ENCODE data around the gene ZAR1.
"Not testable (repeated sequence)": the region's sequence is repeated elsewhere in the genome, so short reads cannot be mapped to it uniquely, and the experiment has no call there.

Gene ZAR1, protein sequence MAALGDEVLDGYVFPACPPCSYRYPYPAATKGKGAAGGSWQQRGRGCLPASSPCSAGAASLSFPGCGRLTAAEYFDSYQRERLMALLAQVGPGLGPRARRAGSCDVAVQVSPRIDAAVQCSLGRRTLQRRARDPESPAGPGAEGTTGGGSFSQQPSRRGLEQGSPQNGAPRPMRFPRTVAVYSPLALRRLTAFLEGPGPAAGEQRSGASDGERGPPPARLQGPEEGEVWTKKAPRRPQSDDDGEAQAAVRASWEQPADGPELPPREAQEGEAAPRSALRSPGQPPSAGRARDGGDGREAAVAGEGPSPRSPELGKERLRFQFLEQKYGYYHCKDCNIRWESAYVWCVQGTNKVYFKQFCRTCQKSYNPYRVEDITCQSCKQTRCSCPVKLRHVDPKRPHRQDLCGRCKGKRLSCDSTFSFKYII

DNA sequence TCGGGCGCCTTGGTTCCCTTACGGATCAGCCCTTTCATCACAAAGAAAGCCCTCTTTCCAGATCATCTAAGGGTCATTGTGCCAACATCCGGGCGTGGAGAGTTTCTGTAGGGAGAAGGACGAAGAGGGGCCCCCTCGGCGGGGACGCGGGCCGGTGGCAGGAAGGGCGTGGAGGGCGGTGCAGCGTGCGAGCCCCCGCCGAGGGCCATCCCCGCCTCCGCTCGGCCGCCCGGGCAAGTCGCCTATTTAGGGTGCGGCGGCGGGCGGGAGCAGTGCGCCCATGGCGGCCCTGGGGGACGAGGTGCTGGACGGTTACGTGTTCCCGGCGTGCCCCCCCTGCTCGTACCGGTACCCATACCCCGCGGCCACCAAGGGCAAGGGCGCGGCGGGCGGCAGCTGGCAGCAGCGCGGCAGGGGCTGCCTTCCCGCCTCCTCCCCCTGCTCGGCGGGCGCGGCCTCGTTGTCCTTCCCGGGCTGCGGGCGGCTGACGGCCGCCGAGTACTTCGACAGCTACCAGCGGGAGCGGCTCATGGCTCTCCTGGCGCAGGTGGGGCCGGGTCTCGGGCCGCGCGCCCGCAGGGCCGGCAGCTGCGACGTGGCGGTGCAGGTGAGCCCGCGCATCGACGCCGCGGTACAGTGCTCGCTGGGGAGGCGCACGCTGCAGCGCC lies at the start of gene ZAR1:
TSS of gene ZAR1 (plus strand) at position 241 of the 668 bp plus-strand sequence. CDS start at position 281, 40 bp downstream.
- DNase-seq = no peak

DNA sequence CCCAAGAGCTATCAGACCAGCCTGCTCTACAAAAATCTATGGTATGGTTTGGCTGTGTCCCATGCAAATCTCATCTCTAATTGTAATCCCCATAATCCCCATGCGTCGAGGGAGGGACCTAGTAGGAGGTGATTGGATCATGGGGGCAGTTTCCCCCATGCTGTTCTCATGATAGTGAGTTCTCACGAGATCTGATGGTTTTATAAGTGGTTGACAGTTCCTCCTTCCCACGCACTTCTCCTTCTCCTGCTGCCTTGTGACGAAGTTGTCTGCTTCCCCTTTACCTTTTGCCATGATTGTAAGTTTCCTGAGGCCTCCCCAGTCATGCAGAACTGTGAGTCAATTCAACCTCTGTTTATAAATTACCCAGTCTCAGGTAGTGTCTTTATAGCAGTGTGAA lies 49.1 kb upstream of the ZAR1 start:
- DNase-seq = peak; percentile 49

DNA sequence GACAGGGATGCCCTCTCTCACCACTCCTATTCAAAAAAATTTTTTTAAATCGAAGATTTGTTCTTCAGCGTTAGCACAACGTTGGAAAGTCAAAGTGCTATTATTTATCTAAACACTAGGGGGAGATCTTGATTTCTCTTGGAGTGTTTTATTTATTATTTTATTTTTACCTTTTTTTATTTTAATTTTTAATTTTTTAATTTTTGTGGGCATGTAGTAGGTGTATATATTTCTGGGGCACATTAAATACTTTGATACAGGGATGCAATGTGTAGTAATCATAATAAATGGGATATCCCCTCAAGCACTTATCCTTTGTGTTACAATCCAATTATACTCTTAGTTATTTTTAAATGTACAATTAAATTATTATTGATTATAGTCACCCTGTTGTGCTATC lies 44.3 kb upstream of the ZAR1 start:
- peak; percentile 18 for DNase-seq

DNA sequence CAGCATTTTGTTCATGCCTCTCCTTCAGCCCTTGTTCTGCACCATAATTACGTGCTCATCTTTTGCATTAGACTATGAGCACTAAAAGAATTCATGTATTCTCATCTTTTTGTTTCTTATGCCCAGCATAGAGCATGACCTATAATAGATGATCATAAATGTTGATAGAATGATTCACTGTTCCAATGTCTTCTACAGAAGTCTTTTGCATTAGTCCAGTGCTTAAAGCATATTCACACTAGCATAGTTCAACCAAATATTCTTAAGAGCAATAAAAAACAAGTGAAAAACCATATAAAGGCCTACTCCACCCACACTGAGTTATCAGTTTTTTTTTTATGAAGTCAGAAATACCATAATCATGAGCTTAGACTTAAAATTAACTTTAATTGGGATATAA lies 43.4 kb upstream of the ZAR1 start:
- DNase-seq = no peak

DNA sequence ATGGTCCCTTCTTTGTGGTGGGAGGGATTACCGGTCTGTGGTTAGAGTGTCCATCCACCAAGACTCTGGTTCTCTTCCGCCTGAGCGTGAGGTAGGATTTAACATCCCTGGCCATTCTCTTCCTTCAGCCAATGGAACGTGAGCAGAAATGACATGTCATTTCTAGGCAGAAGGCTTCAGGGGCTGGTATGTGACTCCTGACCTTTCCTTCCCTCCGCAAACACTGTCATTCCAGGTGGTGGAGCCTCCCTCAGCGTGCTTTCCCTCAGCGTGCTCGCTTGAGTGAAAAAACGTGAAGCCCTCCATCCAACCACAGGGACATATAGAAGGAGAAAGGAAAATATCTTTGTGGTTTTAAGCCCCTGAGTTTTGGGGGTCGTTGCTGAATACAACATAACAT lies 40.9 kb upstream of the ZAR1 start:
- DNase-seq = no peak

DNA sequence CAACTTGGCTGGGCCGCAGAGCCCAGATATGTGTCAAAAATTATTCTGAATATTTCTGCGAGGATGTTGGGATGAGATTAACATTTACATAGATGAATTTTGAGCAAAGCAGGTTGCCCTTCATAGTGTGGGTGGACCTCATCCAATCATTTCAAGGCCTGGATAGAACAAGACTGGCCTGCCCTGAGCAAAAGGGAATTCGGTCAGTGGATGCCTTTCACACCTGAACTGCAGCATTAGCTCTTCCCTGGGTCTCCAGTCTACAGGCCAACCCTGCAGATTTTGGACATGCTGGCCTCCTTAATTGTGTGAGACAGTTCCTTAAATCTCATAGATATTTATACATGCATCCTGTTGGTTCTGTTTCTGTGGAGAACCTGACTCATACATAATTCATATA lies 39.3 kb upstream of the ZAR1 start:
- DNase-seq = no peak

DNA sequence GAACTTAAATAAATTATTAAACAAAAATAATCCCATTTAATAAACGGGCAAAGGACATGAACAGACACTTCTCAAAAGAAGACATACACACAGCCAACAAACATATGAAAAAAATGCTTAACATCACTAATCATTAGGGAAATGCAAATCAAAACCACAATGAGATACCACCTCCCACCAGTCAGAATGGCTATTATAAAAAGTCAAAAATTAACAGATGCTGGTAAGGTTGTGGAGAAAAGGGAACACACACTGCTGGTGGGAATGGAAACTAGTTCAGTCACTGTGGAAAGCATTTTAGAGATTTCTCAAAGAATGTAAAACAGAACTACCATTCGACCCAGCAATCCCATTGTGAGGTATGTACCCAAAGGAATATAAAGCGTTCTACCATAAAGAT lies 38.4 kb upstream of the ZAR1 start:
- not testable (repeated sequence) for DNase-seq

DNA sequence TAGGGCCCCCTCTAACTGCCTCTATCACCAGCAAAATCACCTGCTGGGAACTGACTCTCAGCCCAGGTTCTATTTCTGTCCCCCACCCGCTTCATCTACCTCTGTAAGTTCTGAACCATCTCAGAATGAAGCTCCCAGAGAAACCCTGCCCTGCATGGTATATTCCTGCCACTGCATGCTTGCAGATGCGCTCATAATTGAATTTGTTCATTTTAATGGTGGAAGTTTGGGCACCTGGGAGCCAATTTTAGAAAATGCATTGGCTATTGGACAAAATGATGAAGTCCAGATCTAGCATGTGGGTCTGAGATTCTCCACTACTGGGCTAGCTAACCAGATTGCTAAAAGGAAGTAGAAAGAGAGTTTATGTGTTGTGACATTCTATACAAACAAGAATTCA lies 35.5 kb upstream of the ZAR1 start:
- no peak for DNase-seq

DNA sequence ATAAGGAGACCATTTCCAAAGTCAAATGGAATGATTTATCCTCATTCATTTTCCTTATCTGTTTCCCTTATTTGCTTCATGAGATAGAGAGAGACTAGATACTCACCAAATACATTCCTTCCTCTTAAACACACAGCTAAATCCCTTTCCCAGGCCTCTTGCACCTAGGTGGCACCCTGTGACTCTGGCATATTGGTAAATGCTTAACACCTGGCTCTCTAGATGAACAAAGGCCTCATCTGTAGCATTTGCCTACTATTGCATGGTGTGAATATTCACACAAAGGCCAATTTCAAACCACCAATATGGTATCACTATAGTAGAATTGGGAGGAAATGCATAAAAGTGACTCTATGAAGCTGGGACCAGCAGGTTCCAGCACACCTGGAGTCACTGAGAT lies 29.1 kb upstream of the ZAR1 start:
- DNase-seq = no peak

DNA sequence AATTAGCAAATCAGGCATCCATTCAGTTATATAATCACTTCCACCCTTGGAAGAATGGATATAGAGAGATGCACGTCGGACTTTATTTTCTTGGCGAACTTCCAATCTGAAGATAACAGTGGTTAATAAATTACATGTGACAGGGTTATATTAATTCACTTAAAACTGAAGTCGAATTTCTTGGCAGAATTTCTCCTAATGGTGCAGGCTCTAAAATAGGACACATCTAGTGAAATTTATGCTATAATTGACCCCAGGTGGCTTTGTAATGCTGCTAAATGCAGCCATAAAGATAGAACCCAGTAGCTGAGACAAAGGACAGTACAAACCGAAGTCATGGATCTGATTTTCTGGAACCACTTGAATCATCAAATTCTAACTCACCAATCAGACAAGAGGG lies 27.7 kb upstream of the ZAR1 start:
- DNase-seq = no peak

DNA sequence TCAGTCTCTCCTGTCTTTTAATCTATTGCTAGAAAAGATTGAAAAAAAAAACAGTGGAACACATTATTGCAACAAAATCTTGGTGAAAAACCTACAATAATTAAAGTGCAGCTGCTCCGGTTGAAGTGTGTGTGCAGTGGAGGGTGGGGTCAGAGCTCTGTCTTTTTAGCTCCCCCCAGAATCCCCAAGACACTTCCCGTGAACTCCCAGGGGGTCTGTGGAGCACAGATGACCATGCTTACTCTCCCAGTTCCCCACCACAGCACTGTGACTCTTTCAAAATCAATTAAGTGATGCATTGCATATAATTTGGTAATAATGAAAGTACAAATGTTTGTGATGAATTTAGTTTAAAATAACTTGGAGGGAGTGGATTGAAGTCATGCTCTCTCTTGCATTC lies 22.6 kb upstream of the ZAR1 start:
- DNase-seq = peak; percentile 48

DNA sequence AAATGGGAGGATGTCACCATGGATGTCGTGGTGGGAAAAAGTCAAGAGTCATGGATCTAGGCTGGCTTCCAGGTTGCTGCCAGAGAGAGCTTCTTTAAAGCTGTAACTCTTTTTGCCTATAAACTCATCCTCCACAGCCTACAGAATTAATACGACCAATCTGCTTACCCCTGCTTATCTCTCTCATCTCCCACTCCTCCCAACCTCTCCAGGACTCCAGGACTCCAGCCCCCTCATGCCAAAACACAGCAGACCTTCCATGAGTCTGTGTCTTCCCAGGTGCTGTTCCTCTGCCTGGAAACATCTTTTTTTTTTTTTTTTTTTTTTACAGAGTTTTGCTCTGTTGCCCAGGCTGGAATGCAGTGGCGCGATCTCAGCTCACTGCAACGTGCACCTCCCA lies 22.2 kb upstream of the ZAR1 start:
- DNase-seq = peak; percentile 82

DNA sequence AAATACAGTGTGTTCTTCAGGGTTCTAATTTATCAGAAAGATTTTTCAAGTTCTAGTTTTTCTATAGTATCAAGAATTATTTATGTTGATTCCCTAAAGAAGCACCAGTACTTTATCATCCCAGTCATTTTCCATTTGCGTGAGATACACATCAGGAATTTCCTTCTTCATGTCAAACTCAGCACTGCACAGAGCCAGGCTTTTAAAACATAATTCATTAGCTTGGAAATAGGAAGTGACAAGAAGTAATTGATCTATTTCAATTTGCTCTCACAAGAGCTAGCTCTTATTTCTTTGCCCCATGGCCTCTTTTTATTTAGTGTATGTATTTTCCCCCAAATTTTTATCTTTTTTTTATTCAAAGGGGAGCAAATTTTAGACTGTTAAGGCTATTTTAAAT lies 19.9 kb upstream of the ZAR1 start:
- no peak for DNase-seq

DNA sequence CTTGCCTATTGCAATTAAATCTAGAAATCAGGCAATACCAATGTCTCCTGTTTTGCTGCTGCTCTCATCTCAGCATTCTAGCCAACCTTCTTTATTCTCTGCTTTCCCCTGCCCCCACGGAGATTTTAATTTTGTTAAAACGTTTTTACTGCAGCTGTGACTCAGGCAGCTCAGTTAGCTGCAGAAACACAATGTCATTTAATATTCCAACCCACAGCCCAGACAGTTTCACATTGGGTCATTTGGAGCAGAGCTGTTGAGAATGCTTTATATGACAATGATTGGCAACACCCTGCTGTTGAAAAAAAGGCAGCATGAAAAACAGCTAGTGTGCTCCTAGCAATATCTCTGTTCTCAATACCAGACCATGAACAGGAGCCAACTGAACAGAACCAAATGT lies 19.5 kb upstream of the ZAR1 start:
- peak; percentile 38 for DNase-seq

DNA sequence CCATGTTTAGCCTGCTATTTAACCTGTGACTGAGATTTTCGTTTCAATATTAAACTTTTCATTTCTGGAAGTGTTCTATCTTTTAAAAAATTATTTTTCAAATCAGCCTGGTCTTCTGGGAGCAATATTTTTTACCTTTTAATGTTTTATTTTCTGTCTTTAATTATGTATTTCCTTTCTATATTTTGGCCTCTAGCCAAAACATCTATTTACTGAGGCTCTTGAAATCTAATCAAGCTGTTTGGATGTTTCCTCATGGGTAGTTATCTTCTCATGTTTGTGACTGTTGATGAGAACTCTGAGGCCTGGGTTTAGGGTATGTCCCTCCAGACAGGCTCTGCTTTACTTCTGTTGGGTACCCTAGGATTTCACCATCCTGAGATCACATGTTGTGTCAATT lies 17.3 kb upstream of the ZAR1 start:
- DNase-seq = no peak

DNA sequence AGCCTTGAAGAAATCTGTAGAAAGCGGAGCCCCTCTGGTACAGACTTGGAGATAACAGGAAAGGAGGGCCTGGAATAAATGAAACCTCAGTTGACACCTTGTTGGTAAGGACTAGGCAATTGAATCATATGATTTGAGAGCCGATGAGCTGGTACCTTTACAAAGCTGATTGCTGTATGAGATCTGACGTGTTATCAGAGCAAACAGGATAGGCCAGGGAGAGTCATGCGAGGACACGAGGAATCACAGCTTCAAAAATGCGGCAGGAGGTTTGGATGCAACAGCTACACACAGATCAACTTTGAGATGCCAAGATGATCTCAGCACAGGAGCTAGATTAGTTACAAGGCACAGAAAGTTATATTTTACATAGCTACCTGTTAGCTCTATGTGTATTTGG lies 14.3 kb upstream of the ZAR1 start:
- DNase-seq = peak; percentile 10

DNA sequence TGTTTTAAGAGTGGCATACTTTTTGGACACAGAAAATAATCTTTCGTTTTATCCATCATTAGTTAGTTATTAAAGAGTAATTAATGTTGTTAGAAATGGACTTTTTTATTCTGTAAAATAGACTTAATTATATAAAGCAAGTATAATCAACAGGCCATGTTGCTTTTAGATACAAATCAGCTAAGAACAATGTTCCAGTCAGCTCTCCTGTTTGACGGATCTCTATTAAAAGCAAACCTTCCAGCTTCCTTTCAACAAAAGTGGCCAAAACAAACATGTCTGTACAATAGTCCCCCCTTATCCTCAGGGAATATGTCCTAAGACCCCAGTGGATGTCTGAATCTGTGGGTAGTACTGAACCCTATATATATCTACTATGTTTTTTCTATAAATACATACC lies 11.8 kb upstream of the ZAR1 start:
- DNase-seq = no peak

DNA sequence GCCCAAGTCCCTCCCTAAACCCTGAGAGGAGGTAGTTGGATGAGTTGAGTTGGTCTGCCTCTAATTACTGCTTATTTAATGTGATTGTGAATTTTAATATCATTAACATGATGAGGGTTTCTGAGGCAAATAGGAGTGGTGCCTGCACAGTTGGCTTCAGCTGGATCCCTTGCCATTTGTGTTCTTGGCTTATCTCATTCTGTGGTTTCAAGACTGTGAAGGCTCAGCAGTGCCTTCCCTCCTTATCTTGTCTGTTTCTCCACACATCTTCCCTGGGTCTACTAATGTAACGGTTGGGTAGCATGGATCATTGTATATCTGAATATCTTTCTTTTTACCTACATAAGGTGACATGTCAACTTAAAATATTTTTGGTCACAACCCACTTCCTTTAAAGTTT lies 8.5 kb upstream of the ZAR1 start:
- no peak for DNase-seq

DNA sequence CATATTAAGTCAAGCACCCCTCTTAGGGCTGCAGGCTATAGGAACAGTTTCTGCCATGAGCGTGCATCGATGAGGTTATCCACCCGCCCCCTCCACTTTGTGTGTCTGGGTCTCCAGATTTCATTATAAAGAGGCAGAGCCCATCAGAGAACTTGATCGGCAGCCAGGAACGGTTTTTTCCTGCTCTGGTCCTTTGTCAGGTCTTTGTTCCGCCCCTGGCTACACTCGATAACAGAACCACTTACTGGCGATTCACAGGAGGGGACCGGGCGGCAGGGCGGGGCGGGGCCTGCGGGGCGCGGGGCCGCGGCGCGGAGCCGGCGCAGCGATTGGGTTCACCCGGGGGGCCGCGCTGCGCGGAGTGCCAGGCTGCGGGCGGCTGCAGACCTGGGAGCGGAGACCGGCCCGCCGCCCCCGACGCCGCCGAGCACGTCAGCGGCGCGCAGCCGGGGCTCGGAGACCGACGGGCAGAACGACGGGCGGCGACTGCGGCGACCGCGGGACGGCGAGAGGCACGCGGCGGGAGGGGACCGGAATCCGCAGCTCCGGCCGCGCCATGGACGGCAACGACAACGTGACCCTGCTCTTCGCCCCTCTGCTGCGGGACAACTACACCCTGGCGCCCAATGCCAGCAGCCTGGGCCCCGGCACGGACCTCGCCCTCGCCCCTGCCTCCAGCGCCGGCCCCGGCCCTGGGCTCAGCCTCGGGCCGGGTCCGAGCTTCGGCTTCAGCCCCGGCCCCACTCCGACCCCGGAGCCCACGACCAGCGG lies 6.9 kb upstream of the ZAR1 start, which contains the start of gene SLC10A4:
TSS of gene SLC10A4 (plus strand) at position 338 of the 771 bp plus-strand sequence. CDS start at position 557, 219 bp downstream.
- peak; percentile 47 for DNase-seq

DNA sequence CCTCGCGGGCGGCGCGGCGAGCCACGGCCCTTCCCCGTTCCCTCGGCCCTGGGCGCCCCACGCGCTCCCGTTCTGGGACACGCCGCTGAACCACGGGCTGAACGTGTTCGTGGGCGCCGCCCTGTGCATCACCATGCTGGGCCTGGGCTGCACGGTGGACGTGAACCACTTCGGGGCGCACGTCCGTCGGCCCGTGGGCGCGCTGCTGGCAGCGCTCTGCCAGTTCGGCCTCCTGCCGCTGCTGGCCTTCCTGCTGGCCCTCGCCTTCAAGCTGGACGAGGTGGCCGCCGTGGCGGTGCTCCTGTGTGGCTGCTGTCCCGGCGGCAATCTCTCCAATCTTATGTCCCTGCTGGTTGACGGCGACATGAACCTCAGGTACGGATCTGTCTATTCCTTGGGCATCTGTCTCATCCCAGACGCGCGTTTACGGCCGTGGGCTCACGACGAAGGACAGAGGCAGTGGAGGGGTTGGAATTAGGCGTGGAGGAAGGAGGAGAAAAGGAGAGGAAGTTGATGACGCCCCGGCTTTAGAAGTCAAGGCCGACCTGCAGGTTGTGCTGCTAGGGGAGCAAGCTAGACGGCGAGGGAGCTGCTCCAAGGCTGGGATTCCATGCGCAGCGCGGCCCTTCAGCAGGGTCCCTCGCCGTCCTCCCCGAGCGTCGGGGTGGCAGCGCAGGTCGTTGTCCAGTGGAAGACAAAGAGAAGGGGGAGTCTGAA lies 6.1 kb upstream of the ZAR1 start:
- DNase-seq = peak; percentile 53

DNA sequence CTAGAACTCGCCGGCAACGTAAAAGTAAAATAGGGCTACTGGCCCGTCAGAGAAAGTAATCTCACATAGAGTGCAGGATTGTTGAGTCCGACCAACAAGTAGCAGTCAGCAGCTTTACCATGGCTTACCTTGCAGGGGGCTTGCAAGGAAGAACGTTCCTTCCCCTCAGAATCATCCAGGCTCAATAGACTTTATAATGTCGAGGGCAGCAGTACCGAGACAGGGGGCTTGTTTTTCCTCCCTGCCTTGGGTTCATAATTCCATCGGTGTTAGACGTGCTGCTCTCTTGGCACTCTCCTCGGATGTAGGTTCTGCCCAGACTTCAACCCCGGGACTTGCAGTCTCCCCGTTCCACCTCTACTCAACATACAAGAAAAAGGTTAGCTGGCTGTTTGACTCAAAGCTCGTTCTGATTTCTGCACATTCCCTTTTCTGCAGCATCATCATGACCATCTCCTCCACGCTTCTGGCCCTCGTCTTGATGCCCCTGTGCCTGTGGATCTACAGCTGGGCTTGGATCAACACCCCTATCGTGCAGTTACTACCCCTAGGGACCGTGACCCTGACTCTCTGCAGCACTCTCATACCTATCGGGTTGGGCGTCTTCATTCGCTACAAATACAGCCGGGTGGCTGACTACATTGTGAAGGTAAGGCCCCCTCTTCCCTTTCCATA lies 5.4 kb upstream of the ZAR1 start:
- peak; percentile 51 for DNase-seq

DNA sequence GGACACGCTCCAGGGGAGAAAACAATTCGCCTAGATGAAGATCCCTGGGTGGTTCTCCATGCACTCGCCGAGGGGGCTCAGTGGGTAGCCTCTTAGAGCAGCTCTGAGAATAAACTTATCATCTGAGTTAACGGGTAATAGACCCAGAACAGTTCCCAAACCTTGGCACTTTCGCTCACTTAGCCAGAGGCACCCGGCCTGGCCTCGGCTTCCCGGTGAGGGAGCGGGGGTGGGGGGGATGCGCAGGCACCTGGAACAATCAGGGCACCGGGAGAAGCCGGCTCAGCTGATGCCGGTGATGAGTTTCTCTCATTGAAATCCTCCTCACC lies 405 bp upstream of the ZAR1 start:
- DNase-seq = no peak

Measured in NCI-H82 (cell line).